ENCODE results near the gene COA1.
A peak's percentile ranks its signal among the peaks of the same experiment; 100 is the strongest.
"Not testable (repeated sequence)": the region's sequence is repeated elsewhere in the genome, so short reads cannot be mapped to it uniquely, and the experiment has no call there.

COA1 gene

DNA sequence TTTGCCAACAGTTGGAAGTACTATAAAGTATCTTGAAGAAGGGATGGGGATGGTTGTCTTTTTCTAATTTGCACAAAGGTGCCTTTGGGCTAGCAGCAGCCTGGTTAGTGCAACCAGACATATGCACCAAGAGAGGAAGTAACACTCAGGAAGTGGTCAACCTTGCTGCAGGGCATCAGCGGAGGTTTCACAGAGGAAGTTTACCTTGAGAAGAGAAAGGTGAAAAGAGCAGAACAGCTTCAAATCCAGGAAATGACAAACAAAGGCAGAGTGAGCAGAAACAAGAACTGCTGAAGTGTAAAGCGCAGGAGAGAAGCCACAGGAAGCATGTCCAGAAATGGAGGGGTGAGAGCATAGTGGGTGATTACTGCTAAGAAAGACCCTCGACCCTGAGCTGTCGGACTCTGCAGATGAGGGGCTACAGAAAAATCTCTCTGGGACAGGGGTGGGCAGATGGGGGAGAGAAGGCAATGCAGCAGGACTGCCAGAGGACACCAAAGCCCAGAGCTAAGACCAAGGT, 79.5 kb downstream of the COA1 start:
- DNase-seq: peak in 1 of 2 experiments; percentile 54

GRCh38 chr7:43648473-43649406, 80.6 kb downstream of the COA1 start:
- peak in 1 of 2 experiments; percentile 57 for DNase-seq

- DNase-seq: no peak
Measured at GRCh38 chr7:43647673-43648472, 81.5 kb downstream of the COA1 start.

DNA sequence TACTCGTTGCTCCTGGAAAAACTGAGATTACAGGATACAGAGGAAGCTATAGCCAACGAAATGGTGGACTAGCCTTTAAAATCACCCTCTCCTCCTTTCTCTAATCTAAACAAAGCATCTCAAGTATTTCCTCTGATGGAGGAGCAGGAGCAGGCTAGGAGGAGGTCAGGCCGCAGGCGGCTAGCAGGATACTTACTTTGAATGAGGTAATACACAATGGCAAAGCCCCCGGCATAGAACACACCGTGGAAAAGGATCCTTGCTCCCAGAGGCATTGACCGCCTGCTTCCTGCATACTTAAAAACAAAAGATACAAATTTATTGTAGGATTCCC, 82.0 kb downstream of the COA1 start:
- DNase-seq: no peak

DNA sequence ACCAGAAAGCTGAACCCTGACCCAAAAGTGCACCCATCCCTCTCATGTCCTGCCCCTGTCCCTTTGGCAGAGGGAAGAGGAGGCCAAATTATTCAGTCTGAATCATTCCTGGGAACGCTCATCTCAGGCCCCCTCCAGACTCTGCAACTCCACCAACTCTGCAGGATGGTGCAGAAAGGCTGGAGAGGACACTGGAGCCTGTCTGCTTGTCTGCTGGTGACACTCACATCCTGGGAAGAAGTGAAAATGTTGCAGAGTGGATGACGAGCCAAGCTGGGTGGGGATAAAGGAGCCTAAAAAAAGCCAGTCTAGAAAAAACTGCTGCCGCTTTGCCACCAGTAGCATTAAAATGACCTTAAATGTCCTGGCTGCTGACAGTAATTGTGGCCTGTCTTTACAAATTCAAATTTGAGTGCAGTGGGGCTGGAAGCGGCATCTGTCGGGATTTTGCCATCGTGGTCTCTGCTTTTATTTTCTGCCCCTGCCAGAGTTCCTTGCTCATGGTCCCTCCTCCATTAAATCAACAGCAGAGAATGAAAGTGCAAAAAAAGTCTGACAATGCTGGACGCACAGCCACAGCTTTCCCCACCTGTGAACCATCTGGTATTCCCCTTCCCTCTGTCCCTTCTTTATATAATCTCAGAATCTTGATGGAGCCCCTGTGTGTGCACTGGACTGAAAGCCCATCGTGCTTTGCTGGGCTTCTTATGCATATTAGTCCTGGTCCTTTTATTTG, 82.6 kb downstream of the COA1 start:
- DNase-seq: no peak

DNA sequence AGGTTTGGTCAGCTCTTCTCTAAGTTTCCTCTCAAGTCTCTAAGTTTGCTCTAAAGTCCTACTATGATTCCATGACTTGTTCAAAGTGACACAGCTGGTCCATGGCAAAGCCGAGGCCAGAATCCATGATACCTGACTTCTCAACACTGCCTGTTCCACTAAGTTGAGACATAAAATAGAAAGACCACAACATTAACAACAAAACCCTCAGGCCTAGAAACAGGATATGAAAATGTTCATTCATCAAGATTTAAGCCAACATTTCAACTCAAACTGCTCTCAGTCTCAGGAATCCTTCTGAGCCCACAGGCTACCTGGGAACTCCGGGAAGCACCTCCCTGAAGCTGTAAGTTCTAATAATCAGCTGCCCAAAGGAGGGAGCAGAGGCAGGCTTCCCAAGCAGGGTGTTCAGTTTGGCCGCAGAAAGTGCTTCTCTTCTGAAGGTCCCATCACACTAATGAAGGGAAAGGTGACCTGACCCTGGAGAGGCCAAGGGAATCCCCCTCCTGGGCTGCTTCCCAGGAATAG, 83.6 kb downstream of the COA1 start:
- no peak for DNase-seq

DNA sequence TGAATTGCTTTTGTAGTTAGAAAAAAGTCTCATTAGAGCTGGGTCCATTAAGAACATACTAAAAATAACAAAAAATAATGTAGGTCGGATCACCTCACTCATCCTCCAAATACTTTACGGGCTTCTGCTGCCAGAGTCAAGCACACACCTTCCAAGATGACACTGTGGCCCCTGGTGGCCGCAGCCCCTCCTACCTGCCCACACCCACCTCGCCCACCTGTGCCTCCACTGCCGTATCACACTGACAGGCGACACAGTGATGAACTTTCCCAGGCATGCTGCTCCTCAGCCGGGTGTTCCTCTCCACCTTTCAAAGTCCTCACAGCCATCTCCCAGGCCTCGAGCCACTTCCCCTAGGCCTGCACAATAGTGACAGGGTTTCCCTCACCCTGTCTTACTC, 85.5 kb downstream of the COA1 start:
- no peak for DNase-seq

GRCh38 chr7:43642897-43643630, 86.3 kb downstream of the COA1 start:
- DNase-seq: no peak

- no peak for DNase-seq
Measured at GRCh38 chr7:43640679-43641078, 88.6 kb downstream of the COA1 start.

DNA sequence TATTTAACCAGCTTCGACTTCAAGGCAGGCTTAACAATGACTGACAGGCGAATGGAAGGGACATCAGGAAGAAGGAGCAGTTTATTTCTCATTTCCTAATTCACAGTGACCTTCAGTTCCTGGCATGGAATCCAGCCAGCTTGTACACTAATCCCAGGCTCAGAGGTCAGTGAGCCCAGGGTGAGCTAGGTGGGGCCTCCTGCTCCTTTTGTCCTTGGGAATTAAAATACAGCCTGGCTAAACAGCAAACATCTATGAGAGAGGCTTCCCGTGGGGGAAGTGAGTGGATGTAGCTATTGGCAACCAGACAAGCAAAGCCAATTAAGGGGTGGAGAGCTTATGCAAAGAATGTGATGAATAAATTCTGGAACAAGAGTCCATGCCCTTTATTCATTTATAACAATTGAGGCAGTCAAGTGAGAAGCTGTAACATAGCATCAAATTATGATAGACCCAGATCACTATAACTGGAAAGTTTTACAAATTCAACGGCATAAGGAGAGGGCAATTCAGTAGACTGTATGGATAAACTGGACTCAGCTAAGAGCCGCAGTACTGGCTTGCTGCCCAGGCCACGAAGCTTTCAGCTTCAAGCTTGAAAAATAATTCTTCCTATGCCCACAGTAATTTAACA, 89.3 kb downstream of the COA1 start:
- no peak for DNase-seq

DNA sequence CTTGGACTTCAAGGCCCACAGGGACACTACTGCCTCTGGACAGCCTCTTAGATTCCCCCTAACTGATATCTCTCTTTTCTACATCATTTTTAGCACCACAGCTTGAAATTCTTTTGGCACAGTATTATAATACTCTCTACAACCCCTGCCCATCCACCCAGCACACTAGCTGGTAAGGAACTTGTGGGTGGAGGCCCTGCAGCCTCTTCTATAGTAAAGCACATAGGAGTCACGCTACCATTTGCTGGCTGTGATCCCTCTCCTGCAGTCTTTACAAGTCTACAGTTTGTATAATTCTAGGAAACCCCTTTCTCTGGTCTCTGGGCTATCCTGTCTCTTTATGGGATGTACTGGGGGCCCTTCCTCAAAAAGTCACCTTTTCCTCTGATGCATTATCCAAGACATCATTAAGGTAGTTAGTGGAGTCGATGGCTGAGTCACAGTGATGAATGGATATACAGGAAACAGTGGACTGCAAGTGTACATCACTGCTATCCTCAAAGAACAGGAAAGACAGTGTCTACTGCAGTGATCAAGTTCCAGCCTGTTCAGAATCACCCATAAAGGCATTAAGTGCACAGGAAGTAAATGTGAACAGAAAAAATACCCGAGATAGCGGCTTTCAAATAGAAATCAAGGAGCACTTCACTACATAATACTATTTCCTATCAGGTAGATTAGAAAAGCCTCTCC, 92.1 kb downstream of the COA1 start:
- no peak for DNase-seq

- no peak for DNase-seq
Measured at GRCh38 chr7:43636093-43636492, 93.2 kb downstream of the COA1 start.

DNA sequence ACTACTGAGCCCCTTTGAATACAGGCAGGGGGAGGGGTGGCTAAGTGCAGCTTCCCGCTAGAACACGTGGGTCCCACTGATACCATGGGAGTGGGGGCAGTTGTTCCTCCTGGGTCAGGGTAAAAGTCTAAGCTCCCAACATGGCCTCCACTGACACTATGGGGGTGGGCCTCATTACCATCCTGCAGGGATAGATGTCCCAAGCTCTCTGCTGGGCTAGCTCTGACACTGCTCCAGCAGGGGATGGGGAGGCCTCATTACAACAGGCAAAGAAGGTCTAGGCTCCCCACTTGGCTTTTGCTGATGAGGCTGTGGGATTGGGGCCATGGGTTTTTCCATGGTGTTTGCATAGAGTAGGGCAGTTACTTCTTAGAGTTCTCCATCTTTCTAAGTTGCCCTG, 94.9 kb downstream of the COA1 start:
- no peak for DNase-seq

GRCh38 chr7:43632746-43633145, 96.6 kb downstream of the COA1 start:
- no peak for DNase-seq

DNA sequence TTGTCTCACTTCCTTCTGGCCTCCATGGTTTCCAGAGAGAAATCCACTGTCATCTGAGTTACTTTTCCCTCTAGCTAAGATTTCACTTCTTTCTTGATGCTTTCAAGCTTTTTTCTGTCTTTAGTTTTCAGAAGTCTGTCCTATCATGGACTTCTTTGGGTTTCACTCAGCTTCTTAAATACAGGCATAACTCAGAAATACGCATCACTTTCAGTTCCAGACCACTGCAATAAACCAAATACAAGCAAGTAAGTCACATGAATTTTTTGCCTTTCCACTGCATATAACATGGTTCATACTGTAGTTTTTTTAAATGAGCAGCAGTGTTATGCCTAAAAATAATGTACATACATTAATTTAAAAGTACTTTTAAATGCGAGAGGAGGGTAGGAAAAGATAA, 97.8 kb downstream of the COA1 start:
- no peak for DNase-seq

DNA sequence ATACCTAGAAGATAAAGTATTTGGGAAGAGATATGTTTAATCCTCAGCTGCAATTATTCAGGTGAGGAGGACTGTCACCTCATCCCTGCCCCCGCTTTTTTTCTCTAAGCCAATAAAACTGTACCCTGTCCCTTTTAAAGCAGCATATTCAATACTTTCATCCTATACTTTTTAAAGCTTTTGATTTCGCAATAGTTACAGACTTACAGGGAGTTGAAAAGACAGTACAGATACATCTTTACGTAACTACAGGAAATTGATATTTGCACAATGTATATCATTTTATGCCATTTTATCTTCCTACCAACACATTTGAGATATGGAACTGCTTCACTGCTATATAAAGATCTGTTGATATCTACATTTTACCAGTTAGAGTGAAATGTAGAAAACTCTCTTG, 98.8 kb downstream of the COA1 start:
- DNase-seq: no peak

- DNase-seq: no peak
Measured at GRCh38 chr7:43629857-43630256, 99.5 kb downstream of the COA1 start.

GRCh38 chr7:43628431-43628830, 100.9 kb downstream of the COA1 start:
- DNase-seq: no peak

DNA sequence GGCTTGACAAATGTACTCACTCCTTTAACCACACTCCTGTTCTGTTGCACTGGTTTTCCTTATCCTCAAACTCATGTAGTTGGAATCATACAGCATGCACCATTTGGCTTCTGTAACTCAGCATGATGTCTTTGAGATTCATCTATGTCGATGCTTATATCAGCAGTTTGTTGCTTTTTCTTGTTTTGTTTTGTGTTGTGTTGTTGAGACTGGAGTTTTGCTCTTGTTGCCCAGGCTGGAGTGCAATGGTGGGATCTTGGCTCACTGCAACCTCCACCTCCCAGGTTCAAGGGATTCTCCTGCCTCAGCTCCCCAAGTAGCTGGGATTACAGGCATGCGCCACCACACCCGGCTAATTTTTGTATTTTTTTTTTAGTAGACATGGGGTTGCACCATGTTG, 101.5 kb downstream of the COA1 start:
- DNase-seq: not testable (repeated sequence)

DNA sequence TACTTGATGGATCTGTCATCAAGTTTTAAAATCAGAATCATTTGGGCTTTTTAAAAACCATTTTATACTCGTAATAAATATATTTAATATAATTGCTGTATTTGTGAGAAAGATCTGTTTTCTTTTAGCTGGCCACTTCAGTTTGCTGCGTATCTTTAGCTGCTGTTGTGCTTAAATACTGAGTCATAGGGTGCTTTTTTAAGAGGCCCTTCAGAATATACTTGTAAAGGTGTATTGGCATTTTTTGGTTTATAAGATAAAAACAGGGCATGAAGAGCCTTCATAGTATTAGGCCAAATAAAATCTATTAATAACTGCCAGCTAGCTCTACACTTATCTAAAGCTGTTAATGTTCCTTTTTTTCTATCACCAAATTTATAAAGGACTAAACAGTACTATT, 102.6 kb downstream of the COA1 start:
- DNase-seq: no peak

DNA sequence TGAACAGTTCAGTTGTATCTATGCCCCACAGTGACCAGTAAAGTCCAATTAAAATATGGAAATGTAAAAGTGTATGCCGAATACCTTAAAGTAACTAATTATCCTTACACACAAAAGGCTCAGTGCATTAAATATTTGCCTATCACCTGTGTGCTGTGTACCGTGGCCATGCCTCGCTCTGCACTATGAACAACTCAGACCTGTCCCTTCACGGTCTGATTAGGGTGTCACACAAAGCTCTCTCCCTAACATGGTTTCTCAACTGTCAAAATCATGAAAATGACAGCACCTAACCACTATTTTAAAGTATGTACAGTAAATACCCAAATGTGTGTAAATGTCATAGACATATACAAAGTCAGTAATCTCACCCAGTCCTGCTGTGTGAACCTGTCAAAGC, 103.3 kb downstream of the COA1 start:
- no peak for DNase-seq

Data from stimulated activated CD4-positive, alpha-beta T cell treated with anti-CD3 and anti-CD28 coated beads, Interleukin-4, amount 100 ng/mL, for 4 hours (primary cell).